Large intestine (tissue), 12 donors: ENCODE results near the gene GPR63. TPM values are rescaled to one million over a fixed set of nuclear protein-coding genes. Genes with fewer than 3 reads are reported as not detected.
"Not testable (repeated sequence)": the region's sequence is repeated elsewhere in the genome, so short reads cannot be mapped to it uniquely, and the experiment has no call there.

Experiments
- DNase-seq, 2 donors: peaks; one replicate each; pipeline versions ENCODE4 v3.0.0 to v3.0.0-alpha.2; 2013
- H3K27ac ChIP-seq: one replicate; pipeline ENCODE4 v1.5.1; 2013; ENCODE audit warnings: low read length
- H3K27me3 ChIP-seq: 2 replicates; pipeline ENCODE4 v1.6.1; 2013; ENCODE audit warnings: low read length; ENCODE audit not compliant: control insufficient read depth, insufficient read depth
- H3K36me3 ChIP-seq: 2 replicates; pipeline ENCODE4 v1.6.1; 2013; ENCODE audit warnings: low read length; ENCODE audit not compliant: control insufficient read depth, insufficient read depth
- H3K4me1 ChIP-seq: one replicate; pipeline ENCODE4 v1.6.1; 2013; ENCODE audit warnings: low read length; ENCODE audit not compliant: control insufficient read depth, insufficient read depth
- H3K4me3 ChIP-seq: one replicate; pipeline ENCODE4 v1.5.1; 2013; ENCODE audit warnings: low read length
- H3K9me3 ChIP-seq: one replicate; pipeline ENCODE4 v1.6.1; 2013; ENCODE audit warnings: mild to moderate bottlenecking, low read depth, low read length, moderate library complexity; ENCODE audit not compliant: control insufficient read depth
- WGBS: methylation state at CpG from one replicate; pipeline ENCODE4 v1.1.5; 2013; ENCODE audit warnings: low lambda C conversion rate; ENCODE audit not compliant: insufficient coverage; 5-methylcytosine and 5-hydroxymethylcytosine counted together
- long read RNA-seq, 11 donors: transcript quantifications; one replicate each; lab custom pipeline, GENCODE V29; 2026
- polyA plus RNA-seq: library from polyadenylated mRNA; unstranded; fragments of 120-200 nt; gene quantifications from one replicate; pipeline ENCODE4 v1.2.1, GENCODE V29; 2013

Gene GPR63, protein sequence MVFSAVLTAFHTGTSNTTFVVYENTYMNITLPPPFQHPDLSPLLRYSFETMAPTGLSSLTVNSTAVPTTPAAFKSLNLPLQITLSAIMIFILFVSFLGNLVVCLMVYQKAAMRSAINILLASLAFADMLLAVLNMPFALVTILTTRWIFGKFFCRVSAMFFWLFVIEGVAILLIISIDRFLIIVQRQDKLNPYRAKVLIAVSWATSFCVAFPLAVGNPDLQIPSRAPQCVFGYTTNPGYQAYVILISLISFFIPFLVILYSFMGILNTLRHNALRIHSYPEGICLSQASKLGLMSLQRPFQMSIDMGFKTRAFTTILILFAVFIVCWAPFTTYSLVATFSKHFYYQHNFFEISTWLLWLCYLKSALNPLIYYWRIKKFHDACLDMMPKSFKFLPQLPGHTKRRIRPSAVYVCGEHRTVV
- polyA plus RNA-seq, result 2.6 TPM
- long read RNA-seq, donor 1, result 0 reads
- long read RNA-seq, donor 2, full-length matches to known transcripts, result 1 of 1 reads
- long read RNA-seq, donor 2, partial matches to known transcripts, result 0 of 1 reads
- long read RNA-seq, donor 2, other reads (novel, unspliced or antisense), result 0 of 1 reads
- long read RNA-seq, donor 3, full-length matches to known transcripts, result 1 of 1 reads
- long read RNA-seq, donor 3, partial matches to known transcripts, result 0 of 1 reads
- long read RNA-seq, donor 3, other reads (novel, unspliced or antisense), result 0 of 1 reads
- long read RNA-seq, donor 4, full-length matches to known transcripts, result 1 of 1 reads
- long read RNA-seq, donor 4, partial matches to known transcripts, result 0 of 1 reads
- long read RNA-seq, donor 4, other reads (novel, unspliced or antisense), result 0 of 1 reads
- long read RNA-seq, donor 5, result 0 reads
- long read RNA-seq, donor 6, result 0 reads
- long read RNA-seq, donor 7, full-length matches to known transcripts, result 1 of 1 reads
- long read RNA-seq, donor 7, partial matches to known transcripts, result 0 of 1 reads
- long read RNA-seq, donor 7, other reads (novel, unspliced or antisense), result 0 of 1 reads
- long read RNA-seq, donor 8, result 0 reads
- long read RNA-seq, donor 9, full-length matches to known transcripts, result 1 of 1 reads
- long read RNA-seq, donor 9, partial matches to known transcripts, result 0 of 1 reads
- long read RNA-seq, donor 9, other reads (novel, unspliced or antisense), result 0 of 1 reads
- long read RNA-seq, donor 10, full-length matches to known transcripts, result 2 of 2 reads
- long read RNA-seq, donor 10, partial matches to known transcripts, result 0 of 2 reads
- long read RNA-seq, donor 10, other reads (novel, unspliced or antisense), result 0 of 2 reads
- long read RNA-seq, donor 11, result 0 reads

DNA sequence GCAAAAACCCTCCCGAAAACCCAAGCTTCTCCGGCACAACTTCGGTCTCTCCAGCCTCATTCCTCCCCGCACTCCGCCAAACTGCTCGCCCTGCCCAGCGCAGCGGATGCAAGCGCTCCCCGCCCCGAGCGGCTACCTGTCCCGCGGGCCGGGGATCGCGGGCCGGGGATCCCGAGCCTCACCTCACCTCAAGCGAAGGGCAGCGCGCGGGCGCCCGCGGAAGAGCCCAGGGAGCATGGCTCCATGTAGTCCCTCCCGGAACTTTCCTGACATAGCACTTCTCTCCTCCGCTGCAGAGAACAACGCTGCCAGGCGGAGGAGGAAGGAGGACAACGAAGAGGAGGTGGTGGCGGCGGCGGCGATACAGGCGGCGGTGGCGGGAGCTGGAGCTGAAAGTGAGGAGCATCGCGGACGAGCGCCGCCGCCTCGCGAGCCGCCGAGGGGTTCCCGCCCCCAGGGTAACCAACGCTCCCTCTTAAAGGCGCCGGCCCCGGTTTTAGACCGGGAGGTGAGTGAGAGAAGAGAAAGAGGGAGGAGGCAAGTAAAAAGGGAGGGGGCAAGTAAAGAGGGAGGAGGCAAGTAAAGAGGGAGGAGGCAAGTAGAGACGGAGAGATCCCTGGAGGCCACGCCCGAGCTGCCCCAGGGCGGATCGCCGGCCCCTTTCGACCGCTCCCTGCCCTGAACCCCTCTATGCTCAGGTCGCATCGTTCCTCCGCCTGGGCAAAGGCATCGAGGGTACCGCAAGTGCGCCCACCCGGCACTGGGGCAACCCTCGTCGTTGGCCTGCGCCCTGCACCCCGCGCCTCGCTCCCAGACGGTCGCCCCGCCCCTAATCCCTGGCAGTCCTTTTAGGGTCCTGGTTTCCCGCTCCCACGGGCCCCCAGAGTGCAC lies at the start of gene GPR63:
Gene GPR63, minus strand, starts transcription at position 397 of the 891 bp plus-strand sequence. CDS start 37,746 bp downstream, outside the sequence.
- DNase-seq, result peak; percentile 47 to 79
- Histone ChIP-seq H3K4me1 (peaks cover 6% of the 10 kb centered on the region), H3K27me3 (peaks cover 23% of the 10 kb centered on the region), H3K27ac (peak within 1 kb of the TSS; percentile 24), H3K4me3 (peak within 1 kb of the TSS; percentile 73), H3K9me3 (peaks cover 5% of the 10 kb centered on the region), H3K36me3 (no peaks in the 10 kb centered on the region)
- WGBS, result no CpG with 5 or more reads among the region's 80 CpGs

DNA sequence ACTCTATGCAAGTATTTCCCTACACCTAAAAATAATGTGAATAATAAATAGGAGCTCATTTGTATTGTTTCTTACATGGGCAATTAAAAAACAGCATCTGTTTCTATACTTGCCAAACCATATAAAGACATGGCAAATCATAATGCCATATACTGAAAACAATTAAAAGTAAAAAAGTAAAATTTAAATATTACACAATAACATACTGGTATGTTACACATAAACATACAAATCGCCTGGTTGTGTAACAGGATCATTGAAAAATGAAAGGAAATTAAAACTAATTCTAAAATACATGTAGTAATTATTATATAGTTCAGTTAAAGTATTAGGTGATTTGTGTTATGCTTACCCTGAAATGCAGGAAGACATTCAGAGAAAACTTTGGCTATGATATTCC lies 49.2 kb upstream of the GPR63 start:
- Histone ChIP-seq H3K27me3 (no peaks in the 10 kb centered on the region), H3K4me1 (no peaks in the 10 kb centered on the region), H3K9me3 (no peaks in the 10 kb centered on the region), H3K4me3 (no peak overlapping the region), H3K36me3 (peaks cover 6% of the 10 kb centered on the region), H3K27ac (no peak overlapping the region)
- no CpG with 5 or more reads among the region's 1 CpG for WGBS
- no peak for DNase-seq

DNA sequence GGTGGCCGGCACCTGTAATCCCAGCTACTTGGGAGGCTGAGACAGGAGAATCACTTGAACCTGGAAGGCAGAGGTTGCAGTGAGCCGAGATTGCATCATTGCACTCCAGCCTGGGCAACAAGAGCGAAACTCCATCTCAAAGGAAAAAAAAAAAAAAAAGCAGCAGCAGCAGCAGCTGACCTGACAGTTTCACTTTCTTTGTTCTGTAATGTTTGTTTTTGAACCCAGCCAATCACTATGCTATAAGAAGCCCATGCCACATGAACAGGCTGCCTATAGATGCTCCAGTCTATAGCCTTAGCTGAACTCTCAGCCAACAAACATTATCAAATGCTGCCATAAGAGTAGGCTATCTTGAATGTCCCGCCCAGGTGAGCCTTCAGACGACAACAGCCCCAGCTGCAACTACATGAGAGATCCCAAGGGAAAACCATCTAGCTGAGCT lies 47.9 kb upstream of the GPR63 start:
- no CpG with 5 or more reads among the region's 5 CpGs for WGBS
- not testable (repeated sequence) for H3K27me3 ChIP-seq, H3K27ac ChIP-seq, H3K4me1 ChIP-seq, H3K4me3 ChIP-seq, H3K36me3 ChIP-seq, H3K9me3 ChIP-seq
- peak; percentile 45 to 76 for DNase-seq

DNA sequence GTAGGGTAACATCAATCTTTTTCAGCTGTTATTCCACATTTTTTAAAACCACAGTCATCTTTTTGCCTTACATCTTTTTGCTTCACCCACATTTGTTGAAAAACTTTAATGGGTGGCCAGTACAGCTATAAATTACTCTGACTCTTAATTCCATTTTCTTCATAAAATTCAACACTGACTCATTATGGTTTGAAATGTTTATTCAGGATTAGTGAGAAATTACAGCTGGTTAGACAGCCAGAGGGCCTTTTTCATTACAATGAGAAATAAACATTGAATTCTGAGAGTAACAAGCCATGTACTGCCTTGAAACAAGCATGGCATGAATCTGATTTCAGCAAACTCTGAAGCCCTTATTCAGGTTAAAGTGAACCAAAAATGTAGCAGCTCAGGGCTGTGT lies 40.9 kb upstream of the GPR63 start:
- H3K27me3 ChIP-seq, result no peaks in the 10 kb centered on the region
- no peaks in the 10 kb centered on the region for H3K9me3 ChIP-seq
- DNase-seq, result no peak
- H3K27ac ChIP-seq, result no peak overlapping the region
- no peaks in the 10 kb centered on the region for H3K36me3 ChIP-seq
- H3K4me1 ChIP-seq, result no peaks in the 10 kb centered on the region
- H3K4me3 ChIP-seq, result no peak overlapping the region

DNA sequence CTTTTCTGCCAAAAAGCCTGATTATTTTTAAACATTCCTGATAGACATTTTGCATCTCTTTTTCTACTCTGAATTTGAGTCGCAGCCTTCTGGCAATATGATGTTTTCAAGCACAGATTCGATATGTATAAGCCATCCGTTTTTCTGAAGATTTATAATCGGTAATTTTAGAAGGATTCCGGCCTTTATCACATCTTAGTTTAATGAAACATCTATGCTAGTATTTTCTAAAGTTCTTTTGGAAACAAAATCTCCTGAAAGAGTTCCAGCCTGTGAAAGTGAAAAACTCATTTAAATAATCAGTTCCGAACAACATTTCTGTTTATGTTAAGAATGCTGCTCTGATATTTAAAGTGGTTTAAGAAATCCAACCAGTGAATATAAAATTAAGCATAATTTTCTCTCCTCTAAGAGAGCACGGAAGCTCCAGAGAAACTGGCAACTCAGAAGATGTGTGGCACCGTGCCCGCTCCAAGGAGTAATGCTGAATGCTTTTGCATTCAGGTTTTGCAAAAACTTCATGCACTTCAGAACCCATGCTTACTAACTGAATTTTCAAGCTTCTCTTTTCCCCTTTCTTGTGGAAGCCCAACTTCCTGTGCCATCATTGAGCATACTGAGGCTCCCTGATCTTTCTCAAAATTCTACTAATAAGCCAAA lies 39.7 kb upstream of the GPR63 start:
- H3K27ac ChIP-seq, result no peak overlapping the region
- H3K27me3 ChIP-seq, result no peaks in the 10 kb centered on the region
- H3K4me3 ChIP-seq, result no peak overlapping the region
- 65% methylated on average over 6 of the region's 9 CpGs for WGBS
- DNase-seq, result no peak
- H3K9me3 ChIP-seq, result no peaks in the 10 kb centered on the region
- H3K4me1 ChIP-seq, result no peaks in the 10 kb centered on the region
- H3K36me3 ChIP-seq, result no peaks in the 10 kb centered on the region

DNA sequence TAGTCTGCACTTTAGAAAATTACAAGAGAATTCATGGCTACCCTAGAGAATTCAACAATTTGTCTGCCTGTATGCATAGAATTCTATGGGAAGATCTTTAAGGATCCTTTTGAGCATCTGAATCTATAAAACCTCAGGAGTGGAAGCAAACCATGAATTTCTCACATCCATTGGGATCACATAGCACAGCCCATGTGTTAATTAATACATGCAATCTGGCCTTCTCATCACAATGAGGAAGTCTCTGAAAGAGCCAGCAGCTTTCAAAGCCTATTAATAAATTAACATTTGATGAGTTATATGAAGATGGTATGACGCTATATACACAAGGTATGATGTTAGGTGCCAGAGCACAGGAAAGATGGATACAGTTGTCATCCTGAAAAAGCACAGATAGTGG lies 35.7 kb upstream of the GPR63 start:
- Histone ChIP-seq H3K4me1 (no peaks in the 10 kb centered on the region), H3K9me3 (no peaks in the 10 kb centered on the region), H3K27me3 (no peaks in the 10 kb centered on the region), H3K27ac (no peak overlapping the region), H3K4me3 (no peak overlapping the region), H3K36me3 (no peaks in the 10 kb centered on the region)
- no peak for DNase-seq
- no CpG with 5 or more reads among the region's 1 CpG for WGBS

DNA sequence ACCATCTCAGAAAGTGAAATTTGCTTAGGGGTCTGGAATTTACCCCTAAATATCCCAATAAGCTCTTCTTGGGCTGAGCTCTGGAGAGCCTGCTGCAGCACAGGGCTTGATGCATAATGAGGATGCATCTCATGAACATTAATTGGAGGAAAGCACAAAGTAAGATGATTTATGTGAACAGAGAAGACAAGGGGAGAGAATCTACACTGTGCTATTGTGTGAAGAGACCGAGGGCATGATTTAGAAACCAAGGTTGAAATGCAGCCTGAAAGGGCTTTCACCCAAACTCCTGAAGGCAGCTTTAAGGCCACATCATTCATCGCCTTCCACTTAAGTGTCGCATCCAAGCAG lies 27.8 kb upstream of the GPR63 start:
- H3K4me3 ChIP-seq, result no peak overlapping the region
- H3K27me3 ChIP-seq, result no peaks in the 10 kb centered on the region
- H3K4me1 ChIP-seq, result no peaks in the 10 kb centered on the region
- no peak for DNase-seq
- no peaks in the 10 kb centered on the region for H3K36me3 ChIP-seq
- no peaks in the 10 kb centered on the region for H3K9me3 ChIP-seq
- no peak overlapping the region for H3K27ac ChIP-seq
- WGBS, result no CpG with 5 or more reads among the region's 3 CpGs

DNA sequence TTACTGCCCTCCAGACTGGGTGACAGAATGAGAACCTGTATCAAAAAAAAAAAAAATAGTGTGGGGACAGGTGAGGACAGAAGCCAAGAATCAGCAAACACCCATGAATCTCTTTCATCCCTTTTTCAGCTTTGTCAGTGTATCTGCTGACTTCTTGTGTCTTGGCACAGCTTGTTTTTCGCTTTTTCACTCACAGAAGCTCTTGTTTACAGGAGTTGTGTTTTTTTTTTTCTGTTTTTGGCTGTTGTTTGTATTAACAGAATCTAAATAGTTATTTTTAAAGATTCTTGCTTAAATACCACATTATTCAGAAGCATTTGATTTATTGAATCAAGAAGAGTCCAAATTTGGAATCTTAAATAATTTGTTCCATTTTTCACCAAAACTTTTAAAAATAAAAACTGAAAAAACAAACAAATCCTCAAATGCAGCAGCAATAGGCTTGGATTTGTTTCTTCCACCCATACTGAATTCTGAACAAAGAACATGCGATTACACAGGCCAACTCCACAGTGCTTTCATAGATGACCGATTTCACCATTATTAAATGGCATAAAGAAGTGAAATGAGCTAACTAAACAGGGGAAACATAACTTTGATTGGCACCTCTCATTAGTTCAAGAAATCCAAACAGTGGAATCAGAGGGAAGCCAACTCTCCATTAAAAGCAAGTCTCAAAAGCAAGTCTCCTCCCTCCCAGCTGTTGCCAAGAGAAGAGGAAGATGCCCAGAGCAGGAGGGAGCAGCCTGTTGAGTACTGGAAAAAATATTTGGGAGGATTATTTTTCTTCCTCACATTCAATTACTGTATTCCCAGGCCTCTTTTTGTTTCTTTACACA lies 27.2 kb upstream of the GPR63 start:
- Histone ChIP-seq H3K36me3 (no peaks in the 10 kb centered on the region), H3K9me3 (no peaks in the 10 kb centered on the region), H3K27ac (no peak overlapping the region), H3K4me1 (no peaks in the 10 kb centered on the region), H3K27me3 (no peaks in the 10 kb centered on the region), H3K4me3 (no peak overlapping the region)
- DNase-seq, result peak in 1 of 2 donors; percentile 5
- 33% methylated on average over 1 of the region's 3 CpGs for WGBS

DNA sequence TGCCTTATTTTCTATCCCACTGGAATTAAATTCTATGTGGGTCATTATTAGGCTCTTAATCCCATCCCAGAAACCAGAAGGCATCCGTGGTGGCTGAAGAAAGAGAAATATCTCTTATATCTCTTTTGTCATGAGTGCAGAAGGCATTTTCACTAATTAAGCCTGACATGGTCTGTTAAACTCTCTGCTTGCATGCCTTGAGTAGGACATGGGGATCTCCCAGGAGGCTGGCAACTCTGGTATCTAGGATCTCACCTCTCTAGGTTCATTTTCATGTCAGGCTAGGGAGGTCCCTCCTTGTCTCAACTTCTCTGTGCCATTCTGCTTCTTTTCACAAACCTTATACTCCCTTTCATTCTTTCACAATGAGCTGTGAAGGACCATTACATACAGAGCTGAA lies 25.3 kb upstream of the GPR63 start:
- Histone ChIP-seq H3K4me3 (no peak overlapping the region), H3K4me1 (no peaks in the 10 kb centered on the region), H3K36me3 (no peaks in the 10 kb centered on the region), H3K9me3 (no peaks in the 10 kb centered on the region), H3K27me3 (no peaks in the 10 kb centered on the region), H3K27ac (no peak overlapping the region)
- WGBS, result no CpG with 5 or more reads among the region's 1 CpG
- DNase-seq, result no peak
